HG03097 (cell line): Measurements from ENCODE around the gene CABLES2.

Experiments used
- ATAC-seq: cut with Tn5 transposase; IDR thresholded peaks from one replicate; pipeline ENCODE4 v1.9.1; 2021; ENCODE audit not compliant: unreplicated experiment, low FRiP score

Gene CABLES2

GRCh38 chr20:62406635-62407176 is 379 bp downstream of the CABLES2 start:
- no peak for ATAC-seq

- no peak for ATAC-seq
These were observed 1.0 kb downstream of the CABLES2 start for GRCh38 chr20:62405981-62406513.

- ATAC-seq, result no peak
These were observed 1.7 kb downstream of the CABLES2 start for GRCh38 chr20:62405108-62405980.

- ATAC-seq, result no peak
These were observed 2.4 kb downstream of the CABLES2 start for GRCh38 chr20:62404761-62405107.

GRCh38 chr20:62404112-62404665 is 2.9 kb downstream of the CABLES2 start:
- ATAC-seq, result no peak

GRCh38 chr20:62403331-62403730 is 3.8 kb downstream of the CABLES2 start:
- ATAC-seq, result no peak

- no peak for ATAC-seq
These were observed 4.5 kb downstream of the CABLES2 start for GRCh38 chr20:62402456-62403150.

- ATAC-seq, result no peak
These were observed 5.7 kb downstream of the CABLES2 start for GRCh38 chr20:62401331-62401779.

- ATAC-seq, result no peak
These were observed 6.5 kb downstream of the CABLES2 start for GRCh38 chr20:62400541-62400940.

- no peak for ATAC-seq
These were observed 7.1 kb downstream of the CABLES2 start for GRCh38 chr20:62400021-62400420.

- no peak for ATAC-seq
These were observed 8.8 kb downstream of the CABLES2 start for GRCh38 chr20:62398120-62398821.

GRCh38 chr20:62396367-62397239 is 10.5 kb downstream of the CABLES2 start:
- no peak for ATAC-seq

GRCh38 chr20:62395311-62396242 is 11.5 kb downstream of the CABLES2 start:
- no peak for ATAC-seq

GRCh38 chr20:62394248-62395245 is 12.5 kb downstream of the CABLES2 start:
- no peak for ATAC-seq

- no peak for ATAC-seq
These were observed 13.3 kb downstream of the CABLES2 start for GRCh38 chr20:62393830-62394229.

- no peak for ATAC-seq
These were observed 13.8 kb downstream of the CABLES2 start for GRCh38 chr20:62393335-62393665.

- no peak for ATAC-seq
These were observed 14.3 kb downstream of the CABLES2 start for GRCh38 chr20:62392621-62393334.
